ENCODE data around the gene GUF1. TPM values are rescaled to one million over a fixed set of nuclear protein-coding genes. Genes with fewer than 3 reads are reported as not detected.

Gene GUF1
- total and polyA plus RNA-seq, 10 of the 15 experiments (the other 5 are each of a cell fraction or from before 2014, with no cell fraction given), result 5.8 to 37.1 (median 24.8) TPM

DNA sequence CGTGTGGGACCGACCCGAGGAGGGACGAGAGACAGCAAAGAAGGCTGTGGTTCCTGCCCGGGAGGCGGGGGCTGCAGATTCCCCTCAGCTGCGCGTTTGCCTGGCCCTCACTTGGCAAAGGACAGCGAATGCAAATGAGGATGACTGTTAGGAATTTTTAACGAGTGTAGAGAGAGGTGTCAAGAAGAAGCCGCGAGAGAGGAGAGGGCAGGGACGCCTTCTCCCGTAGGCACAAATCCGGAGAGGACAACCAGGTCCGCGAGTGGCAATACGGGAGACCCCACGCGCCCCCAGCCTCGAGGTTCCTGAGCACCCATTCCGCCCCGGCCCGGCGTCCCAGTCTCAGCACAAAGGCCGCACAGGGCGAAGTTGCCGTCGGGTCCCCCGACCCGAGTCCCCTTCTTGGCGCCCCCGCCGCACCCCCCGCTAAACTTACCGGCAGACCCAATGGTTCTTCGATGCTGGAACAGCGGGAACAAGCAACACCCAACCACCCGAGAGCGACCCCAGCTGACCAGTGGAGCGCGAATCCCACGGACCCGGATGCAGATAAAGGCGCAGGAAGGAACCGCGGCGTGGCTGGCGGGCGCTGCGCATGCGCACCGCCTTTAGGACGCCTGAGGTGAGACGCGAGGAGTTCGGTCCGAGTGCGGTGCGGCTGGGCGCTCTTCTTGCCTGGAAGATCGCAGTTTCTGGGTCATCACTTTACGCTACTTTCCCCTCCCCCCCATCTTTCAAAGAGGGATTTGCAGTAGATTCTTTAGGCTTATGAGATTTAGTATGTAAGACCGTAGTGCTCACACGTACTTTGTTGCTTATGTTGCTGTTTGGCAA, 48.0 kb downstream of the GUF1 start, which contains the start of gene GNPDA2 (continued):
- TF ChIP-seq ZBTB40 (IDR thresholded peaks at IDR 0.05; ENCODE audit: borderline replicate concordance) (peak; percentile 58), HDAC6 (IDR thresholded peaks at IDR 0.05; ENCODE audit: unreplicated experiment) (no peak), GABPA (IDR thresholded peaks at IDR 0.05; ENCODE audit: low read depth) (peak; percentile 77), PAX8 (IDR thresholded peaks at IDR 0.05) (no peak), SPI1 (IDR thresholded peaks at IDR 0.05; ENCODE audit: borderline replicate concordance, insufficient read depth, low read depth, low read length) (0 out of 2 replicates have a peak, but pooled peaks have one; percentile 7), ASH2L (IDR thresholded peaks at IDR 0.05; ENCODE audit: borderline replicate concordance, low read depth) (peak; percentile 38; the same call in 1 of the 2 replicates), IRF4 (IDR thresholded peaks at IDR 0.05; ENCODE audit: low read depth, low read length) (no peak), ZNF687 (IDR thresholded peaks at IDR 0.05) (peak; percentile 77), HDGF (IDR thresholded peaks at IDR 0.05) (0 out of 2 replicates have a peak, but pooled peaks have one; percentile 54), TCF7 (IDR thresholded peaks at IDR 0.05; ENCODE audit: borderline replicate concordance) (no peak), BACH1 (IDR thresholded peaks at IDR 0.05; ENCODE audit: borderline replicate concordance) (no peak), CBX5 (IDR thresholded peaks at IDR 0.05; ENCODE audit: low read depth) (no peak)
- TF ChIP-seq, protein P1, sequence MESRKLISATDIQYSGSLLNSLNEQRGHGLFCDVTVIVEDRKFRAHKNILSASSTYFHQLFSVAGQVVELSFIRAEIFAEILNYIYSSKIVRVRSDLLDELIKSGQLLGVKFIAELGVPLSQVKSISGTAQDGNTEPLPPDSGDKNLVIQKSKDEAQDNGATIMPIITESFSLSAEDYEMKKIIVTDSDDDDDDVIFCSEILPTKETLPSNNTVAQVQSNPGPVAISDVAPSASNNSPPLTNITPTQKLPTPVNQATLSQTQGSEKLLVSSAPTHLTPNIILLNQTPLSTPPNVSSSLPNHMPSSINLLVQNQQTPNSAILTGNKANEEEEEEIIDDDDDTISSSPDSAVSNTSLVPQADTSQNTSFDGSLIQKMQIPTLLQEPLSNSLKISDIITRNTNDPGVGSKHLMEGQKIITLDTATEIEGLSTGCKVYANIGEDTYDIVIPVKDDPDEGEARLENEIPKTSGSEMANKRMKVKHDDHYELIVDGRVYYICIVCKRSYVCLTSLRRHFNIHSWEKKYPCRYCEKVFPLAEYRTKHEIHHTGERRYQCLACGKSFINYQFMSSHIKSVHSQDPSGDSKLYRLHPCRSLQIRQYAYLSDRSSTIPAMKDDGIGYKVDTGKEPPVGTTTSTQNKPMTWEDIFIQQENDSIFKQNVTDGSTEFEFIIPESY (IDR thresholded peaks at IDR 0.05), result no peak
- TF ChIP-seq, protein P2, sequence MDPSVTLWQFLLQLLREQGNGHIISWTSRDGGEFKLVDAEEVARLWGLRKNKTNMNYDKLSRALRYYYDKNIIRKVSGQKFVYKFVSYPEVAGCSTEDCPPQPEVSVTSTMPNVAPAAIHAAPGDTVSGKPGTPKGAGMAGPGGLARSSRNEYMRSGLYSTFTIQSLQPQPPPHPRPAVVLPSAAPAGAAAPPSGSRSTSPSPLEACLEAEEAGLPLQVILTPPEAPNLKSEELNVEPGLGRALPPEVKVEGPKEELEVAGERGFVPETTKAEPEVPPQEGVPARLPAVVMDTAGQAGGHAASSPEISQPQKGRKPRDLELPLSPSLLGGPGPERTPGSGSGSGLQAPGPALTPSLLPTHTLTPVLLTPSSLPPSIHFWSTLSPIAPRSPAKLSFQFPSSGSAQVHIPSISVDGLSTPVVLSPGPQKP (IDR thresholded peaks at IDR 0.05; ENCODE audit: low read depth, low read length), result no peak
- TF ChIP-seq, protein P3, sequence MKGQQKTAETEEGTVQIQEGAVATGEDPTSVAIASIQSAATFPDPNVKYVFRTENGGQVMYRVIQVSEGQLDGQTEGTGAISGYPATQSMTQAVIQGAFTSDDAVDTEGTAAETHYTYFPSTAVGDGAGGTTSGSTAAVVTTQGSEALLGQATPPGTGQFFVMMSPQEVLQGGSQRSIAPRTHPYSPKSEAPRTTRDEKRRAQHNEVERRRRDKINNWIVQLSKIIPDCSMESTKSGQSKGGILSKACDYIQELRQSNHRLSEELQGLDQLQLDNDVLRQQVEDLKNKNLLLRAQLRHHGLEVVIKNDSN (IDR thresholded peaks at IDR 0.05; ENCODE audit: borderline replicate concordance, extremely low read length, insufficient read depth, low read depth, low read length), result peak; percentile 13
- TF ChIP-seq, protein P4, sequence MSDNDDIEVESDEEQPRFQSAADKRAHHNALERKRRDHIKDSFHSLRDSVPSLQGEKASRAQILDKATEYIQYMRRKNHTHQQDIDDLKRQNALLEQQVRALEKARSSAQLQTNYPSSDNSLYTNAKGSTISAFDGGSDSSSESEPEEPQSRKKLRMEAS (IDR thresholded peaks at IDR 0.05; ENCODE audit: low read depth, low read length), result peak; percentile 29; the same call in 1 of the 2 replicates
